Gastrocnemius medialis (tissue), 4 donors: ENCODE results near the gene MRPL28. TPM values are rescaled to one million over a fixed set of nuclear protein-coding genes. Genes with fewer than 3 reads are reported as not detected.
"Not testable (repeated sequence)": the region's sequence is repeated elsewhere in the genome, so short reads cannot be mapped to it uniquely, and the experiment has no call there.

Source experiments
- ATAC-seq, 2 donors: fragments of 150-250 bp; one replicate each; pipeline ENCODE4 v1.9.1; 2016
- DNase-seq, 2 donors: peaks; one replicate each; pipeline ENCODE4 v3.0.0-alpha.2; 2019
- H3K27ac ChIP-seq, 4 donors: fragments of 200-600 bp; sonication (generic); 1 replicate in 1 of 4; 2 replicates in 3 of 4; pipeline ENCODE4 v1.5.1; 2016 to 2018; ENCODE audit warnings: mild to moderate bottlenecking in 2 of 4, moderate library complexity in 1 of 4
- H3K27me3 ChIP-seq, 3 donors: fragments of 200-600 bp; sonication (generic) in 2 of 3; 1 replicate in 1 of 3; 2 replicates in 2 of 3; pipeline versions ENCODE4 v1.5.1 to v1.6.0; 2016 to 2019; ENCODE audit warnings: mild to moderate bottlenecking in 1 of 3, moderate library complexity in 1 of 3
- H3K36me3 ChIP-seq, 2 donors: fragments of 200-600 bp; sonication (generic) in 1 of 2; one replicate each; pipeline ENCODE4 v1.5.1; 2017 to 2018
- H3K4me1 ChIP-seq, 2 donors: fragments of 200-600 bp; sonication (generic) in 1 of 2; one replicate each; pipeline ENCODE4 v1.5.1; 2016 to 2017; ENCODE audit warnings: mild to moderate bottlenecking in 2 of 2
- H3K4me3 ChIP-seq, 4 donors: fragments of 200-600 bp; sonication (generic) in 3 of 4; 1 replicate in 1 of 4; 2 replicates in 3 of 4; pipeline ENCODE4 v1.5.1; 2016 to 2019; ENCODE audit warnings: mild to moderate bottlenecking in 2 of 4
- H3K9me3 ChIP-seq, 3 donors: fragments of 200-600 bp; sonication (generic) in 2 of 3; 1 replicate in 1 of 3; 2 replicates in 2 of 3; pipeline ENCODE4 v1.5.1; 2016 to 2019
- POLR2A ChIP-seq, 2 donors: fragments of 450-650 bp; IDR thresholded peaks; one replicate each; pipeline ENCODE4 v1.6.1; 2017; ENCODE audit warnings: antibody characterized with exemption in 2 of 2, mild to moderate bottlenecking in 2 of 2, moderate library complexity in 2 of 2
- in situ Hi-C, 4 donors: fragments of 200-750 bp; cut with MboI; loops; one replicate each; pipeline versions ENCODE4 v1.15.0 to v1.8.0; 2017; ENCODE audit warnings: low sequenced_read_pairs in 4 of 4
- intact Hi-C: fragments of 100-400 bp; cut with DNase I; formaldehyde crosslinking; loops from one replicate; pipeline ENCODE4 v1.15.1; 2023; ENCODE audit warnings: low total_unique reads
- total RNA-seq, 4 donors: library from RNA; depleted of rRNA; stranded (reverse); fragments of >200 nt; gene quantifications; one replicate each; pipeline versions ENCODE4 v1.1.0 to v1.2.3, GENCODE V29; 2016
- TF ChIP-seq, protein P1 (sequence below), 5 experiments: fragments of 450-650 bp in 3 of 5; fragments of 200-600 bp in 2 of 5; sonication (generic) in 2 of 5; IDR thresholded peaks in 4 of 5; conservative IDR thresholded peaks in 1 of 5; 1 replicate in 4 of 5; 2 replicates in 1 of 5; pipeline ENCODE4 v1.5.1; 2016 to 2019; ENCODE audit warnings: antibody characterized with exemption in 5 of 5, mild to moderate bottlenecking in 3 of 5, moderate library complexity in 3 of 5

Gene MRPL28
- total RNA-seq, 4 donors from 2014 or later: 72.8 to 122 (median 87.4) TPM

DNA sequence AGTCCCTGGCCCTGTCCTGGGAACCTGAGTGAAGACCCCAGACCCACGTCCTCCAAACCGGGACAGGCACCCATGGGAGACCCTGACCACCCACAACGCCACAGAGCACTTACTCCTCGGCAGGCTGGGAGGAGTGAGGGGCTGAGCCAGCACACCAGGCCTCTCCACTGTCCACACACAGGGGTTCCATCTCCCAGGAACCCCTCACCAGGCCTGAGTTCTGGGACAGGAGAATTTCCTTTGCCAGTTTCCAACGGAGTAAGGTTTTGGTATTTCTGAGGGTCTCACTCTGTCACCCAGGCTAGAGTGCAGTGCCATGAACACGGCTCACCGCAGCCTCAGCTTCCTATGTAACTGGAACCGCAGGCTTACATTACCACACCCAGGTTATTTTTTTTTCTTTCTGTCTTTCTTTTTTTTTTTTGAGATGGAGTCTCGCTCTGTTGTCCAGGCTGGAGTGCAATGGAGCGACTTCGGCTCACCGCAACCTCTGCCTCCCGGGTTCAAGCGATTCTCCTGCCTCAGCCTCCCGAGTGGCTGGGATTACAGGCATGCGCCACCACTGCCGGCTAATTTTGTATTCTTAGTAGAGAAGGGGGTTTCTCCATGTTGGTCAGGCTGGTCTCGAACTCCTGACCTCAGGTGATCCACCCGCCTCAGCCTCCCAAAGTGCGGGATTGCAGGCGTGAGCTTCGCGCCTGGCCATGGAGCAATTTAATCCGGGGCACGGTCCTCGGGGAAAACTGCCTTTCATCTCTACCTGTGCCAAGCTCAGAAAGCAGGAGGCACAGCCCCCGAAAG, 9.8 kb upstream of the MRPL28 start:
- Histone ChIP-seq H3K27me3 (no peaks in the 10 kb centered on the region), H3K9me3 (no peaks in the 10 kb centered on the region), H3K4me1 (peaks cover 28 to 32% of the 10 kb centered on the region in 2 donors), H3K36me3 (peaks cover 0 to 19% of the 10 kb centered on the region in 2 donors), H3K4me3 (peak overlapping the region in 3 of 4 donors; percentile 70 to 78 (median 72)), H3K27ac (peak overlapping the region in 1 of 4 donors; percentile 66)
- TF ChIP-seq POLR2A (IDR thresholded peaks at IDR 0.05): no peak
- TF ChIP-seq, protein P1, sequence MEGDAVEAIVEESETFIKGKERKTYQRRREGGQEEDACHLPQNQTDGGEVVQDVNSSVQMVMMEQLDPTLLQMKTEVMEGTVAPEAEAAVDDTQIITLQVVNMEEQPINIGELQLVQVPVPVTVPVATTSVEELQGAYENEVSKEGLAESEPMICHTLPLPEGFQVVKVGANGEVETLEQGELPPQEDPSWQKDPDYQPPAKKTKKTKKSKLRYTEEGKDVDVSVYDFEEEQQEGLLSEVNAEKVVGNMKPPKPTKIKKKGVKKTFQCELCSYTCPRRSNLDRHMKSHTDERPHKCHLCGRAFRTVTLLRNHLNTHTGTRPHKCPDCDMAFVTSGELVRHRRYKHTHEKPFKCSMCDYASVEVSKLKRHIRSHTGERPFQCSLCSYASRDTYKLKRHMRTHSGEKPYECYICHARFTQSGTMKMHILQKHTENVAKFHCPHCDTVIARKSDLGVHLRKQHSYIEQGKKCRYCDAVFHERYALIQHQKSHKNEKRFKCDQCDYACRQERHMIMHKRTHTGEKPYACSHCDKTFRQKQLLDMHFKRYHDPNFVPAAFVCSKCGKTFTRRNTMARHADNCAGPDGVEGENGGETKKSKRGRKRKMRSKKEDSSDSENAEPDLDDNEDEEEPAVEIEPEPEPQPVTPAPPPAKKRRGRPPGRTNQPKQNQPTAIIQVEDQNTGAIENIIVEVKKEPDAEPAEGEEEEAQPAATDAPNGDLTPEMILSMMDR (IDR thresholded peaks at IDR 0.05 in 4 of 5, conservative IDR thresholded peaks at IDR 0.05 in 1 of 5): no peak
- ATAC-seq (no peak), DNase-seq (no peak)
- intact Hi-C loops: no loop called here
- in situ Hi-C loops: no loop called here

- ATAC-seq: no peak
- Histone ChIP-seq H3K27me3 (no peaks in the 10 kb centered on the region), H3K4me3 (no peak overlapping the region), H3K9me3 (no peaks in the 10 kb centered on the region), H3K4me1 (peaks cover 25 to 26% of the 10 kb centered on the region in 2 donors), H3K27ac (no peak overlapping the region), H3K36me3 (peaks cover 0 to 27% of the 10 kb centered on the region in 2 donors)
- in situ Hi-C loops (no loop called here), intact Hi-C loops (no loop called here)
- DNase-seq: no peak
- no peak for TF ChIP-seq POLR2A (IDR thresholded peaks at IDR 0.05)
- TF ChIP-seq, protein P1 (IDR thresholded peaks at IDR 0.05 in 4 of 5, conservative IDR thresholded peaks at IDR 0.05 in 1 of 5): no peak
Observed at GRCh38 chr16:379183-379960, 9.0 kb upstream of the MRPL28 start.

DNA sequence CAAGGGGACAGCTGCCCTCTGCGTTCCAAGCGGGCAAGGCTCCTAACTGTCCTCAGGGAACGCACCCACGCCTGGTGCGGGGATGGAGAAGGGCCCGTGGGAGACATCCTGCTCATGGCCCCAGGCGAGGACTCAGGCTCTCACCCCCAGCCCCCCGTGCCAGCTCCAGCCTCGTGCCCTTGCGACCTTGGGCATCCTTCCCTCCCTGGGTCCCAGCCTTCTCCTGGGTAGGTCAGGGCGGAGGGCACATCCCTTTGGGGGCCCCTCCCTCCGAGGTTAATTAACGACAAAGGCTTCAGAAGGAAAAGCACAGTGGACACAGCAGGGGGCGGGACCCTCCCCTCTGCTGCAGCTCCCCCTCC, 8.5 kb upstream of the MRPL28 start:
- no peaks in the 10 kb centered on the region for H3K27me3 ChIP-seq
- in situ Hi-C loops (no loop called here), intact Hi-C loops (no loop called here)
- peaks cover 20 to 21% of the 10 kb centered on the region in 2 donors for H3K4me1 ChIP-seq
- no peaks in the 10 kb centered on the region for H3K9me3 ChIP-seq
- no peak for ATAC-seq
- TF ChIP-seq POLR2A (IDR thresholded peaks at IDR 0.05): no peak
- TF ChIP-seq, protein P1 (IDR thresholded peaks at IDR 0.05 in 4 of 5, conservative IDR thresholded peaks at IDR 0.05 in 1 of 5): no peak
- H3K4me3 ChIP-seq: no peak overlapping the region
- DNase-seq: no peak
- no peak overlapping the region for H3K27ac ChIP-seq
- peaks cover 0 to 33% of the 10 kb centered on the region in 2 donors for H3K36me3 ChIP-seq

DNA sequence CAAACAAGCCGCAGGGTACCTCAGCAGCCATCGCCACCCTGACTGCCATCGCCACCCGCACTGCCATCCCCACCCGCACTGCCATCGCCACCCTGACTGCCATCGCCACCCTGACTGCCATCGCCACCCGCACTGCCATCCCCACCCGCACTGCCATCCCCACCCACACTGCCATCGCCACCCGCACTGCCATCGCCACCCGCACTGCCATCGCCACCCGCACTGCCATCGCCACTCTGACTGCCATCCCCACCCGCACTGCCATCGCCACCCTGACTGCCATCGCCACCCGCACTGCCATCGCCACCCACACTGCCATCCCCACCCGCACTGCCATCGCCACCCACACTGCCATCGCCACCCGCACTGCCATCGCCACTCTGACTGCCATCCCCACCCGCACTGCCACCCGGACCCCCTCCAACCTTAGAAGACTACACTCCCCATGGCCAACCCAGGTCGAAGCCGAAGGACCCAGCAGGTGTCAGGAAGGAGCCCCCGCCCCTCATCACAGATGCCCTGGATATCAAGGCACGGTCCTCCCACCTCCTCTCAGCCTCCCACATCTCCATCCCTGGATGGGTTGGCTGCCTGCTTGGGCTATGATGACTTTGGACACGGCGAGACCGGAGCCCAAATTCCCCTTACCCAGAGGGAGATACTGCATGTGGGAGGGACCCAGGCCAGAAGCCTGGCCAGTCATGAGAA, 7.9 kb upstream of the MRPL28 start:
- H3K27ac ChIP-seq, ATAC-seq, in situ Hi-C loops, intact Hi-C loops, H3K4me3 ChIP-seq, DNase-seq, H3K9me3 ChIP-seq, H3K27me3 ChIP-seq: not testable (repeated sequence)
- H3K36me3 ChIP-seq: peaks cover 0 to 38% of the 10 kb centered on the region in 2 donors
- H3K4me1 ChIP-seq: peaks cover 15 to 19% of the 10 kb centered on the region in 2 donors
